Loucy (cell line): ENCODE data around the gene PCIF1.

Experiments
- H2AFZ ChIP-seq: fragments of 200-600 bp; sonication (generic); 2 replicates; pipeline ENCODE4 v1.6.0; 2016; ENCODE audit warnings: antibody characterized with exemption, mild to moderate bottlenecking, low read length, moderate library complexity
- H3F3A ChIP-seq: fragments of 200-600 bp; 2 replicates; pipeline ENCODE4 v1.6.0; 2016; ENCODE audit warnings: antibody characterized with exemption, low read depth, mild to moderate bottlenecking
- H3K27me3 ChIP-seq: fragments of 200-600 bp; sonication (generic); 2 replicates; pipeline ENCODE4 v1.6.1; 2014; ENCODE audit warnings: low read length, mild to moderate bottlenecking; ENCODE audit not compliant: insufficient read depth, poor library complexity, severe bottlenecking
- H3K36me3 ChIP-seq: fragments of 200-600 bp; sonication (generic); 2 replicates; pipeline ENCODE4 v1.6.1; 2016; ENCODE audit warnings: low read length; ENCODE audit not compliant: insufficient read depth
- H3K4me1 ChIP-seq: fragments of 200-600 bp; sonication (generic); 2 replicates; pipeline ENCODE4 v1.5.1; 2014; ENCODE audit warnings: low read length, mild to moderate bottlenecking; ENCODE audit not compliant: insufficient read depth, poor library complexity, severe bottlenecking
- H3K4me2 ChIP-seq: fragments of 200-600 bp; sonication (generic); 2 replicates; pipeline ENCODE4 v1.6.0; 2014; ENCODE audit warnings: antibody characterized with exemption, low read length, low read depth, mild to moderate bottlenecking; ENCODE audit not compliant: poor library complexity, severe bottlenecking
- H3K4me3 ChIP-seq: fragments of 200-600 bp; sonication (generic); 2 replicates; pipeline ENCODE4 v1.5.1; 2014; ENCODE audit warnings: low read length, mild to moderate bottlenecking, mixed read lengths; ENCODE audit not compliant: poor library complexity, severe bottlenecking
- H3K79me2 ChIP-seq: fragments of 200-600 bp; sonication (generic); 2 replicates; pipeline ENCODE4 v1.6.1; 2014; ENCODE audit warnings: low read length; ENCODE audit not compliant: insufficient read depth
- H3K9ac ChIP-seq: fragments of 200-600 bp; sonication (generic); 2 replicates; pipeline ENCODE4 v1.6.0; 2014; ENCODE audit warnings: mild to moderate bottlenecking, low read depth, low read length, moderate library complexity; ENCODE audit not compliant: poor library complexity, severe bottlenecking
- H3K9me2 ChIP-seq: fragments of 200-600 bp; sonication (generic); replicated peaks from 2 replicates; pipeline ENCODE4 v1.6.1; 2016; ENCODE audit warnings: low read depth, low read length, mixed read lengths
- H3K9me3 ChIP-seq: fragments of 200-600 bp; sonication (generic); 2 replicates; pipeline ENCODE4 v1.6.1; 2014; ENCODE audit warnings: mild to moderate bottlenecking, antibody characterized with exemption, low read length, low read depth; ENCODE audit not compliant: insufficient read depth
- H4K20me1 ChIP-seq: fragments of 200-600 bp; sonication (generic); 2 replicates; pipeline ENCODE4 v1.6.0; 2014; ENCODE audit warnings: antibody characterized with exemption, low read length, mild to moderate bottlenecking; ENCODE audit not compliant: insufficient read depth, poor library complexity, severe bottlenecking
- CTCF ChIP-seq: fragments of 200-600 bp; sonication (generic); conservative IDR thresholded peaks from 2 replicates; pipeline ENCODE4 v1.5.1; 2014; ENCODE audit warnings: mild to moderate bottlenecking, antibody characterized with exemption, low read length
- EZH2phosphoT487 ChIP-seq: fragments of 200-600 bp; IDR thresholded peaks from 2 replicates; pipeline ENCODE4 v1.6.1; 2018; ENCODE audit warnings: antibody characterized with exemption, mild to moderate bottlenecking, moderate library complexity, borderline replicate concordance

PCIF1 gene

GRCh38 chr20:45944151-45944964 lies 9.9 kb downstream of the PCIF1 start:
- peaks cover 86% of the 10 kb centered on the region for H3K36me3 ChIP-seq
- H3K9me2 ChIP-seq = no peaks in the 10 kb centered on the region
- no peaks in the 10 kb centered on the region for H3F3A ChIP-seq
- H3K9me3 ChIP-seq = no peaks in the 10 kb centered on the region
- no peak overlapping the region for H2AFZ ChIP-seq
- no peaks in the 10 kb centered on the region for H3K4me1 ChIP-seq
- H4K20me1 ChIP-seq = no peaks in the 10 kb centered on the region
- TF ChIP-seq EZH2phosphoT487 = no peak
- no peak for TF ChIP-seq CTCF
- no peak overlapping the region for H3K9ac ChIP-seq
- no peaks in the 10 kb centered on the region for H3K27me3 ChIP-seq
- no peak overlapping the region for H3K4me2 ChIP-seq
- H3K79me2 ChIP-seq = no peaks in the 10 kb centered on the region
- H3K4me3 ChIP-seq = no peak overlapping the region

- Histone ChIP-seq H3F3A (no peaks in the 10 kb centered on the region), H3K4me3 (no peak overlapping the region), H2AFZ (no peak overlapping the region), H3K4me1 (no peaks in the 10 kb centered on the region), H3K36me3 (peaks cover 86% of the 10 kb centered on the region), H3K9me2 (no peaks in the 10 kb centered on the region), H3K9ac (no peak overlapping the region), H3K9me3 (no peaks in the 10 kb centered on the region), H4K20me1 (no peaks in the 10 kb centered on the region), H3K79me2 (no peaks in the 10 kb centered on the region), H3K27me3 (no peaks in the 10 kb centered on the region), H3K4me2 (no peak overlapping the region)
- TF ChIP-seq EZH2phosphoT487 = no peak
- no peak for TF ChIP-seq CTCF
These were observed 10.6 kb downstream of the PCIF1 start for GRCh38 chr20:45944965-45945677.

- H2AFZ ChIP-seq = no peak overlapping the region
- H3K9me3 ChIP-seq = no peaks in the 10 kb centered on the region
- no peak overlapping the region for H3K9ac ChIP-seq
- peaks cover 83% of the 10 kb centered on the region; the same call in 1 of the 2 replicates for H3K36me3 ChIP-seq
- H3K27me3 ChIP-seq = no peaks in the 10 kb centered on the region
- H3K4me1 ChIP-seq = no peaks in the 10 kb centered on the region
- H3K9me2 ChIP-seq = no peaks in the 10 kb centered on the region
- no peaks in the 10 kb centered on the region for H3F3A ChIP-seq
- TF ChIP-seq CTCF = no peak
- no peak for TF ChIP-seq EZH2phosphoT487
- H4K20me1 ChIP-seq = no peaks in the 10 kb centered on the region
- H3K4me3 ChIP-seq = no peak overlapping the region
- no peak overlapping the region for H3K4me2 ChIP-seq
- H3K79me2 ChIP-seq = no peaks in the 10 kb centered on the region
These were observed 11.2 kb downstream of the PCIF1 start for GRCh38 chr20:45945678-45946148.
